HepG2 (cell line): ENCODE data around the gene AIF1. TPM values are rescaled to one million over a fixed set of nuclear protein-coding genes. Genes with fewer than 3 reads are reported as not detected.

Experiments used
- ADNP ChIP-seq: sonication (generic); formaldehyde crosslinking; IDR thresholded peaks from 2 replicates; pipeline ENCODE4 v1.4.0; 2020; ENCODE audit warnings: missing genetic modification reagents
- ARID2 ChIP-seq: sonication (generic); formaldehyde crosslinking; IDR thresholded peaks from 2 replicates; pipeline ENCODE4 v1.8.1; 2022; ENCODE audit warnings: mild to moderate bottlenecking, missing genetic modification reagents, borderline replicate concordance
- ATF1 ChIP-seq: IDR thresholded peaks from 2 replicates; pipeline ENCODE4 v1.6.1; 2016; ENCODE audit warnings: mild to moderate bottlenecking, control low read depth
- CENPT ChIP-seq: sonication (generic); formaldehyde crosslinking; IDR thresholded peaks from 2 replicates; pipeline ENCODE4 v1.8.0; 2022; ENCODE audit warnings: low read depth, mild to moderate bottlenecking, moderate library complexity, missing genetic modification reagents
- MLLT10 ChIP-seq: sonication (generic); formaldehyde crosslinking; IDR thresholded peaks from 2 replicates; pipeline ENCODE4 v1.4.0; 2020; ENCODE audit warnings: missing genetic modification reagents
- NR3C1 ChIP-seq: sonication (generic); formaldehyde crosslinking; IDR thresholded peaks from 2 replicates; pipeline ENCODE4 v1.4.0; 2020; ENCODE audit warnings: missing genetic modification reagents
- TIGD3 ChIP-seq: sonication (generic); formaldehyde crosslinking; IDR thresholded peaks from 2 replicates; pipeline ENCODE4 v1.5.1; 2020; ENCODE audit warnings: mild to moderate bottlenecking, missing genetic modification reagents, borderline replicate concordance
- WIZ ChIP-seq: sonication (generic); formaldehyde crosslinking; IDR thresholded peaks from 2 replicates; pipeline ENCODE4 v1.5.1; 2020; ENCODE audit warnings: mild to moderate bottlenecking, missing genetic modification reagents
- ZBTB37 ChIP-seq: sonication (generic); formaldehyde crosslinking; IDR thresholded peaks from 2 replicates; pipeline ENCODE4 v1.4.0; 2020; ENCODE audit warnings: mild to moderate bottlenecking, missing genetic modification reagents
- ZBTB7B ChIP-seq: sonication (generic); formaldehyde crosslinking; IDR thresholded peaks from 2 replicates; pipeline ENCODE4 v1.4.0; 2020; ENCODE audit warnings: missing genetic modification reagents
- ZNF501 ChIP-seq: sonication (generic); formaldehyde crosslinking; IDR thresholded peaks from 2 replicates; pipeline ENCODE4 v1.5.1; 2020; ENCODE audit warnings: mild to moderate bottlenecking, moderate library complexity, missing genetic modification reagents
- polyA plus RNA-seq, 8 experiments: library from polyadenylated mRNA; depleted of rRNA in 3 of 8; stranded (reverse) in 7 of 8; unstranded in 1 of 8; fragments of >200 nt; fragmentation: Illumina TruSeq in 4 of 8; extraction: Trizol in 4 of 8; gene quantifications; 2 replicates each; pipeline versions ENCODE4 v1.2.1 to v1.2.3, GENCODE V29; 2011 to 2016; ENCODE audit warnings: low read depth in 4 of 8, missing spikeins in 1 of 8, mixed read lengths in 1 of 8; ENCODE audit not compliant: insufficient read depth in 1 of 8
- total RNA-seq, 5 experiments: library from RNA; depleted of rRNA; stranded (reverse); fragments of >200 nt; fragmentation: Illumina TruSeq; extraction: Trizol; gene quantifications; 2 replicates each; pipeline ENCODE4 v1.2.3, GENCODE V29; 2016; ENCODE audit warnings: low read depth in 1 of 5
- TF ChIP-seq, protein P1 (sequence below): sonication (generic); formaldehyde crosslinking; IDR thresholded peaks from 2 replicates; pipeline ENCODE4 v1.4.0; 2020; ENCODE audit warnings: mild to moderate bottlenecking, low read depth, missing genetic modification reagents
- TF ChIP-seq, protein P2 (sequence below): sonication (generic); formaldehyde crosslinking; IDR thresholded peaks from 2 replicates; pipeline ENCODE4 v1.8.0; 2022; ENCODE audit warnings: low read depth, missing genetic modification reagents
- TF ChIP-seq, protein P3 (sequence below): sonication (generic); formaldehyde crosslinking; IDR thresholded peaks from 2 replicates; pipeline ENCODE4 v1.5.1; 2020; ENCODE audit warnings: missing genetic modification reagents, mild to moderate bottlenecking, borderline replicate concordance
- TF ChIP-seq, protein P4 (sequence below): sonication (generic); formaldehyde crosslinking; IDR thresholded peaks from 2 replicates; pipeline ENCODE4 v1.4.0; 2020; ENCODE audit warnings: missing genetic modification reagents, mild to moderate bottlenecking, borderline replicate concordance

Gene AIF1
- total and polyA plus RNA-seq, 2 of the 13 experiments (the other 11 are each of a cell fraction or from before 2014, with no cell fraction given): 1.5 TPM; not detected in 1

GRCh38 chr6:31660381-31661261 is 45.6 kb downstream of the AIF1 start, which contains the start of gene C6orf47 (continued):
- TF ChIP-seq MLLT10: no peak
- TF ChIP-seq ATF1 (CRISPR knock-in tag): no peak
- TF ChIP-seq, protein P1, sequence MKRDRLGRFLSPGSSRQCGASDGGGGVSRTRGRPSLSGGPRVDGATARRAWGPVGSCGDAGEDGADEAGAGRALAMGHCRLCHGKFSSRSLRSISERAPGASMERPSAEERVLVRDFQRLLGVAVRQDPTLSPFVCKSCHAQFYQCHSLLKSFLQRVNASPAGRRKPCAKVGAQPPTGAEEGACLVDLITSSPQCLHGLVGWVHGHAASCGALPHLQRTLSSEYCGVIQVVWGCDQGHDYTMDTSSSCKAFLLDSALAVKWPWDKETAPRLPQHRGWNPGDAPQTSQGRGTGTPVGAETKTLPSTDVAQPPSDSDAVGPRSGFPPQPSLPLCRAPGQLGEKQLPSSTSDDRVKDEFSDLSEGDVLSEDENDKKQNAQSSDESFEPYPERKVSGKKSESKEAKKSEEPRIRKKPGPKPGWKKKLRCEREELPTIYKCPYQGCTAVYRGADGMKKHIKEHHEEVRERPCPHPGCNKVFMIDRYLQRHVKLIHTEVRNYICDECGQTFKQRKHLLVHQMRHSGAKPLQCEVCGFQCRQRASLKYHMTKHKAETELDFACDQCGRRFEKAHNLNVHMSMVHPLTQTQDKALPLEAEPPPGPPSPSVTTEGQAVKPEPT (CRISPR knock-in tag): no peak
- peak; percentile 84 for TF ChIP-seq ZBTB7B (CRISPR knock-in tag)
- peak; percentile 94 for TF ChIP-seq ZNF501 (CRISPR knock-in tag)
- TF ChIP-seq, protein P2, sequence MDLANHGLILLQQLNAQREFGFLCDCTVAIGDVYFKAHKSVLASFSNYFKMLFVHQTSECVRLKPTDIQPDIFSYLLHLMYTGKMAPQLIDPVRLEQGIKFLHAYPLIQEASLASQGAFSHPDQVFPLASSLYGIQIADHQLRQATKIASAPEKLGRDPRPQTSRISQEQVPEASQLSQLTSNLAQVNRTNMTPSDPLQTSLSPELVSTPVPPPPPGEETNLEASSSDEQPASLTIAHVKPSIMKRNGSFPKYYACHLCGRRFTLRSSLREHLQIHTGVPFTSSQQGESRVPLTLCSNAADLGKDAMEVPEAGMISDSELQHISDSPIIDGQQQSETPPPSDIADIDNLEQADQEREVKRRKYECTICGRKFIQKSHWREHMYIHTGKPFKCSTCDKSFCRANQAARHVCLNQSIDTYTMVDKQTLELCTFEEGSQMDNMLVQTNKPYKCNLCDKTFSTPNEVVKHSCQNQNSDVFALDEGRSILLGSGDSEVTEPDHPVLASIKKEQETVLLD (CRISPR knock-in tag): peak; percentile 46; the same call in 1 of the 2 replicates
- TF ChIP-seq CENPT (CRISPR knock-in tag): no peak
- peak; percentile 88; the same call in 1 of the 2 replicates for TF ChIP-seq WIZ (CRISPR knock-in tag)
- no peak for TF ChIP-seq ZBTB37
- TF ChIP-seq ARID2: peak; percentile 80
- no peak for TF ChIP-seq NR3C1 (CRISPR knock-in tag)
- TF ChIP-seq, protein P3, sequence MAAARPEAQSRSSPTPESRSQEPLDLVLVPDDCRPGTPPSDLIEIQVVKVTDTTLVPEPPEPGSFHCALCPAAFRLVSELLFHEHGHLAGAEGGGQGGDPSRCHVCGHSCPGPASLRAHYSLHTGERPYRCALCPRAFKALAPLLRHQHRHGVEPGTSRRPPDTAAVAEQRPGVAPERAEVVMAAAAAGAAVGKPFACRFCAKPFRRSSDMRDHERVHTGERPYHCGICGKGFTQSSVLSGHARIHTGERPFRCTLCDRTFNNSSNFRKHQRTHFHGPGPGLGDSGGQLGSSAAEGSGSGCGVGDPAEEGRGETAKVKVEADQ (CRISPR knock-in tag): peak; percentile 75; the same call in 1 of the 2 replicates
- TF ChIP-seq TIGD3 (CRISPR knock-in tag): no peak
- no peak; the same call in 1 of the 2 replicates for TF ChIP-seq ADNP
- TF ChIP-seq, protein P4, sequence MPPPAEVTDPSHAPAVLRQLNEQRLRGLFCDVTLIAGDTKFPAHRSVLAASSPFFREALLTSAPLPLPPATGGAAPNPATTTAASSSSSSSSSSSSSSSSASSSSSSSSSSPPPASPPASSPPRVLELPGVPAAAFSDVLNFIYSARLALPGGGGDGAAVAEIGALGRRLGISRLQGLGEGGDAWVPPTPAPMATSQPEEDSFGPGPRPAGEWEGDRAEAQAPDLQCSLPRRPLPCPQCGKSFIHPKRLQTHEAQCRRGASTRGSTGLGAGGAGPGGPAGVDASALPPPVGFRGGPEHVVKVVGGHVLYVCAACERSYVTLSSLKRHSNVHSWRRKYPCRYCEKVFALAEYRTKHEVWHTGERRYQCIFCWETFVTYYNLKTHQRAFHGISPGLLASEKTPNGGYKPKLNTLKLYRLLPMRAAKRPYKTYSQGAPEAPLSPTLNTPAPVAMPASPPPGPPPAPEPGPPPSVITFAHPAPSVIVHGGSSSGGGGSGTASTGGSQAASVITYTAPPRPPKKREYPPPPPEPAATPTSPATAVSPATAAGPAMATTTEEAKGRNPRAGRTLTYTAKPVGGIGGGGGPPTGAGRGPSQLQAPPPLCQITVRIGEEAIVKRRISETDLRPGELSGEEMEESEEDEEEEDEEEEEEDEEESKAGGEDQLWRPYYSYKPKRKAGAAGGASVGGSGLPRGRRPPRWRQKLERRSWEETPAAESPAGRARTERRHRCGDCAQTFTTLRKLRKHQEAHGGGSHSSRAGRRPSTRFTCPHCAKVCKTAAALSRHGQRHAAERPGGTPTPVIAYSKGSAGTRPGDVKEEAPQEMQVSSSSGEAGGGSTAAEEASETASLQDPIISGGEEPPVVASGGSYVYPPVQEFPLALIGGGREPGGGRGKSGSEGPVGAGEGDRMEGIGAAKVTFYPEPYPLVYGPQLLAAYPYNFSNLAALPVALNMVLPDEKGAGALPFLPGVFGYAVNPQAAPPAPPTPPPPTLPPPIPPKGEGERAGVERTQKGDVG: no peak
